AG04450 (cell line): ENCODE measurements around the gene GPC6. TPM values are rescaled to one million over a fixed set of nuclear protein-coding genes. Genes with fewer than 3 reads are reported as not detected.

ENCODE experiments used
- CTCF ChIA-PET: fragments of 300-600, 350-600 bp; formaldehyde crosslinking; extraction: SDS; loops from one replicate; lab custom pipeline; 2022; ENCODE audit warnings: antibody characterized with exemption, inconsistent platforms; lab: Charles Lee
- POLR2A ChIA-PET: fragments of 350-600 bp; formaldehyde crosslinking; extraction: SDS; loops from one replicate; lab custom pipeline; 2021; ENCODE audit warnings: antibody characterized with exemption, inconsistent platforms; lab: Yijun Ruan, JAX
- DNase-seq: peaks from one replicate; pipeline ENCODE4 v3.0.0-alpha.2; 2011; ENCODE audit warnings: low read depth, low spot score
- H3K27ac ChIP-seq: one replicate; pipeline ENCODE4 v1.5.1; 2012; ENCODE audit warnings: low read depth, low read length, control low read depth
- H3K27me3 ChIP-seq: one replicate; pipeline ENCODE4 v1.6.0; 2012; ENCODE audit warnings: low read length; ENCODE audit not compliant: control insufficient read depth, insufficient read depth
- H3K4me3 ChIP-seq: 2 replicates; pipeline ENCODE4 v1.5.1; 2011; ENCODE audit warnings: mild to moderate bottlenecking, low read depth, low read length, control low read depth
- H3K9me3 ChIP-seq: 2 replicates; pipeline ENCODE4 v1.5.1; 2012; ENCODE audit warnings: low read length; ENCODE audit not compliant: control insufficient read depth, insufficient read depth
- polyA plus RNA-seq: library from polyadenylated mRNA; depleted of rRNA; stranded (reverse); fragments of >200 nt; gene quantifications from 2 replicates; pipeline ENCODE4 v1.2.3, GENCODE V29; 2011
- TF ChIP-seq, protein P1 (sequence below): IDR thresholded peaks from 2 replicates; pipeline ENCODE4 v1.5.1; 2011; ENCODE audit warnings: low read depth, low read length, control low read depth, inconsistent platforms

GPC6 gene
- polyA plus RNA-seq, 1 experiment, result 40.4 TPM

DNA sequence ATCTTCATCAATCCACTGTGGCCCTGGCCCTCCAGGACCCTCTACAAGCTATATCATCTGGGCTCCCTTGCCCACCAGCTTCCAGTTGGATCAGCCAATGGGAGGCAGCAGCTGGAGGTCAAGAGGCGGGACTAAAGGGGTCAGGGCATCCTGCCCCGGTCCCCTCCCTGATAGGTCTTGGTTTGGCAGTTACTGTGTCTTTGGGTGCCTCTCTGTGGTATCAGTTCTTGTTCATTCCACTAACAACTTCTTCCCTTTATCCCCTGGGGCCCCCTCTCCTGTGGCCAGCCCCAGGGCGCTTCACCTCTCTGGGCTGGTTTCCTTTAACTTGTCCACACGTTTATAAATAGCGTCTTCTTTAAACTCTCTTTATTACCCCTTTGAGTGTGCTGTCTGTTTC, 1169.3 kb downstream of the GPC6 start:
- no peak for DNase-seq
- CTCF ChIA-PET, result interaction anchor here (0.6 to 1.3 kb wide), 3 partner anchors 21 to 277 kb away, joined by 3 read pairs; no protein-coding TSS in a partner anchor
- TF ChIP-seq, protein P1, sequence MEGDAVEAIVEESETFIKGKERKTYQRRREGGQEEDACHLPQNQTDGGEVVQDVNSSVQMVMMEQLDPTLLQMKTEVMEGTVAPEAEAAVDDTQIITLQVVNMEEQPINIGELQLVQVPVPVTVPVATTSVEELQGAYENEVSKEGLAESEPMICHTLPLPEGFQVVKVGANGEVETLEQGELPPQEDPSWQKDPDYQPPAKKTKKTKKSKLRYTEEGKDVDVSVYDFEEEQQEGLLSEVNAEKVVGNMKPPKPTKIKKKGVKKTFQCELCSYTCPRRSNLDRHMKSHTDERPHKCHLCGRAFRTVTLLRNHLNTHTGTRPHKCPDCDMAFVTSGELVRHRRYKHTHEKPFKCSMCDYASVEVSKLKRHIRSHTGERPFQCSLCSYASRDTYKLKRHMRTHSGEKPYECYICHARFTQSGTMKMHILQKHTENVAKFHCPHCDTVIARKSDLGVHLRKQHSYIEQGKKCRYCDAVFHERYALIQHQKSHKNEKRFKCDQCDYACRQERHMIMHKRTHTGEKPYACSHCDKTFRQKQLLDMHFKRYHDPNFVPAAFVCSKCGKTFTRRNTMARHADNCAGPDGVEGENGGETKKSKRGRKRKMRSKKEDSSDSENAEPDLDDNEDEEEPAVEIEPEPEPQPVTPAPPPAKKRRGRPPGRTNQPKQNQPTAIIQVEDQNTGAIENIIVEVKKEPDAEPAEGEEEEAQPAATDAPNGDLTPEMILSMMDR, result no peak

GRCh38 chr13:94399812-94400211, 1173.2 kb downstream of the GPC6 start:
- TF ChIP-seq, protein P1, result no peak

More for the DNA sequence above, 1169.3 kb downstream of the GPC6 start:
- POLR2A ChIA-PET, result no interaction called here
- Histone ChIP-seq H3K27me3 (no peaks in the 10 kb centered on the region), H3K27ac (no peak overlapping the region), H3K4me3 (no peak overlapping the region), H3K9me3 (no peaks in the 10 kb centered on the region)

DNA sequence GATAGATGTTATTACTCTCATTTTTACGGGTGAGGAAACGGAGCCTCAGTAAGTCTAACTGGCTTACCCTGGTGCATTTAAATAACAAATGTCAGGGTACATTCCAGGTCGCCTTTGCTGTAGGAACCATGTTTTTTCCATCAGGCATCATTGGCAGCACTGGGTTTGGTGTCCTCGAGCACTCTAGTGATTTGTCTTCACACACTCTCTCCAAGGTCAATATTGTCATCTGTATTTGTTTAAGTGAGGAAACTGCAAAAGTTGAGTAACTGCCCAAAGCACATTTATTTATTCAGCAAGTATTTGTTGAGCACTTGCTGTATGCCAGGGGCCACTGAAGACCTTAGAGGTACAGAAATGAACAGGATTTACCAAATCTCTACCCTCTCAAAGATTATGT, 1174.3 kb downstream of the GPC6 start:
- TF ChIP-seq, protein P1, result no peak
- ChIA-PET CTCF (no interaction called here), POLR2A (no interaction called here)
- no peaks in the 10 kb centered on the region for H3K27me3 ChIP-seq
- no peak for DNase-seq
- no peaks in the 10 kb centered on the region for H3K9me3 ChIP-seq
- H3K27ac ChIP-seq, result no peak overlapping the region
- H3K4me3 ChIP-seq, result no peak overlapping the region

More at GRCh38 chr13:94399812-94400211, 1173.2 kb downstream of the GPC6 start:
- ChIA-PET CTCF (no interaction called here), POLR2A (no interaction called here)
- DNase-seq, result no peak
- no peaks in the 10 kb centered on the region for H3K27me3 ChIP-seq
- H3K4me3 ChIP-seq, result no peak overlapping the region
- H3K9me3 ChIP-seq, result no peaks in the 10 kb centered on the region
- H3K27ac ChIP-seq, result no peak overlapping the region

GRCh38 chr13:94408314-94409036, 1181.9 kb downstream of the GPC6 start:
- no peaks in the 10 kb centered on the region for H3K27me3 ChIP-seq
- no peaks in the 10 kb centered on the region for H3K9me3 ChIP-seq
- H3K4me3 ChIP-seq, result no peak overlapping the region
- TF ChIP-seq, protein P1, result no peak
- POLR2A ChIA-PET, result no interaction called here
- no peak for DNase-seq
- no peak overlapping the region for H3K27ac ChIP-seq
- CTCF ChIA-PET, result no interaction called here

DNA sequence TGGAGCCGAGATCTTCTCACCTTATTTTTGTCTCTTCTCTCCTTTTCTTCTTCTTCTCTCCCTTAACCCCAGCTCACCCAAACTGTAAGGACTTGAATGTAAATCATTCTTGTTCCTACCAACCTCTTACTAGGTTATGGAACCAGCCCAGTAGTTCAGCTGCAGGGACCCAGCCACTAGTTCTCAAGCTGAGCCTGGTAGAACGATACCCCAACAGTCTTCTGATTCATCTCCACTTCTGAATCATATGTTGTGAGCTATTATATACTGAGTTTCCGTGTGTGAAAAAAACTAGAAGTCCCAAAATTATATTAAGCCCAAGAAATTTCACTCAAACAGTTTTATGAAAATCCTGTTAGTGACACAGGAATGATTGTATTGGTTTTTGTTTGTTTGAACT, 1185.1 kb downstream of the GPC6 start:
- Histone ChIP-seq H3K27me3 (no peaks in the 10 kb centered on the region), H3K27ac (no peak overlapping the region), H3K9me3 (no peaks in the 10 kb centered on the region), H3K4me3 (no peak overlapping the region)
- CTCF ChIA-PET, result interaction anchor here (1.0 kb wide), 1 partner anchor 206 kb away, joined by 3 read pairs; no protein-coding TSS in a partner anchor
- no peak for DNase-seq
- POLR2A ChIA-PET, result interaction anchor here (1.0 kb wide), 1 partner anchor 8 kb away, joined by 4 read pairs; no protein-coding TSS in a partner anchor
- TF ChIP-seq, protein P1, result no peak
